Posterior cingulate gyrus (tissue), 11 donors: Measurements from ENCODE around the gene C1QTNF7.

ENCODE experiments used
- DNase-seq, 10 donors: peaks; one replicate each; pipeline versions ENCODE4 v3.0.0 to v3.0.0-alpha.2; 2020 to 2021; ENCODE audit warnings: mixed read lengths in 3 of 10
- intact Hi-C: fragments of 100-400 bp; cut with DNase I; formaldehyde crosslinking; loops from one replicate; pipeline ENCODE4 v1.15.1; 2023

C1QTNF7 gene

DNA sequence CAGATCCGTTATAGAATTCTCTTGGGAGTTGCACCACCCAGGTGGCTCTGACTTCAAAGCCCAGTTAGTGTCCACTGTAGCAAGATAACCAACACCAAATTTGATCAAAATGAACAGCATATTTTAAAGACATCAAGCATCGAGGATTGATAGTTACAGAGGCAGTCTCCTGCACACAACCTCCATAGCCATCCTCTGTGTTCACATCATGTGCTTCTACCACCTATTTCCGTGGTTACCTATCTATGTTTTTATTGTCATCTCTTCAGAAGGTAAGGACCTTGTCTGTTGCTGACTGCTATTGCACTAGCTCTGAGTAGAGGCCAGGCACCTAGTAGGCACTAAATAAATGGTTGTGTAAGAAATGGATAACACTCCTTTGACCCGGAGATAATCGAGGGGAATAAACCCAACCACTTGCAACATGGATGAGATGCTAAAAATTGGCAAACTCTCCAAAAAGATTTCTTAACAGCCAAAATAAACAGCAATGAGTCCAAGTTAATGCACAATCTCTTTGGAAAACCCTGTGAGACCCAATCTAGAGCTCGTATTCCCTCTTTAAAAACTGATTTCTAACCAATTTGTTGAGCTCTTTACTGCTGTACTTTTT, 14.7 kb upstream of the C1QTNF7 start:
- intact Hi-C loops: no loop called here
- no peak for DNase-seq

DNA sequence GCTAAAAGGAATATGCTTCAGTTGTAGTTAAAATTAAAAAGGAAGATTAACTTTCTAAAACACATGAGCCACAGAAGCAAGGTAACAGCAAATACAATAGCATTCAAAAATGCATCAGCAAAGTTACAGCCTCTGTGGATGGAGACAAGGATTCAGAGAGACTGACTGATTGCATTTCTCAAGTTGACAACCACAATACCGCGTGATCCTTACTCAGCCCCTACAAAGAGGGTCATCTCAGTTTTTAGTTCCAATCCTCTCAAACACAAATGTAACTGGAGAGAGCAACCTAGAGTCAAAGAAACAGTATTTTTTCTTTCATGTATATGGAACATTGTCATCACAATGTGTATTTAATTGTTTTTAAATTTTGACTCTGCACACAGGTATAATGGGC, 14.2 kb upstream of the C1QTNF7 start:
- intact Hi-C loops: no loop called here
- DNase-seq: no peak

DNA sequence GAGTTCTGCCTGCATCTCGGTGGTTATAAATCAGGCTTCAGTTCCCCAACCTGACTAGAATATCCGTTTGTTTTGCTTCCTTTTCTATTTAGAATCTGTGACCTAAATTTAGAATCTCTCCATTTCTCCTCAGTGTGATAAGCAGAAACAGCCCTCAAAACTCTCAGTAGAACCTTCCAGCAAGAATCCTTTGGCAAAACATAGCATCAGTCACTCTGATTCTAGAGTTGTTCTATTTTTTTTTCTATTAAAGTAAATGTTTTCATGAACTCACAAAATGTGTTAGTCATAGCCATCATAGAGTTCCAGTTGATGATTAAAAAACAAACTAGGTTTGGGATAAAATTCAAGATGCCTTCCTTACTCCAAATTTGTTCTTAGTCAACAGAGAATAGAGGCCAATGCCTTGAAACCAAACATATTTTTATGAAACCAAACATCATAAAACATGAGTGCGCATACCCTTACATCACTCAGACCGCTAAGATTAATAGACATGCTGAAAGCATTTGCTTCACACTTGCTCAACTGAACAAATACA, 13.2 kb upstream of the C1QTNF7 start:
- intact Hi-C loops: no loop called here
- DNase-seq: no peak

DNA sequence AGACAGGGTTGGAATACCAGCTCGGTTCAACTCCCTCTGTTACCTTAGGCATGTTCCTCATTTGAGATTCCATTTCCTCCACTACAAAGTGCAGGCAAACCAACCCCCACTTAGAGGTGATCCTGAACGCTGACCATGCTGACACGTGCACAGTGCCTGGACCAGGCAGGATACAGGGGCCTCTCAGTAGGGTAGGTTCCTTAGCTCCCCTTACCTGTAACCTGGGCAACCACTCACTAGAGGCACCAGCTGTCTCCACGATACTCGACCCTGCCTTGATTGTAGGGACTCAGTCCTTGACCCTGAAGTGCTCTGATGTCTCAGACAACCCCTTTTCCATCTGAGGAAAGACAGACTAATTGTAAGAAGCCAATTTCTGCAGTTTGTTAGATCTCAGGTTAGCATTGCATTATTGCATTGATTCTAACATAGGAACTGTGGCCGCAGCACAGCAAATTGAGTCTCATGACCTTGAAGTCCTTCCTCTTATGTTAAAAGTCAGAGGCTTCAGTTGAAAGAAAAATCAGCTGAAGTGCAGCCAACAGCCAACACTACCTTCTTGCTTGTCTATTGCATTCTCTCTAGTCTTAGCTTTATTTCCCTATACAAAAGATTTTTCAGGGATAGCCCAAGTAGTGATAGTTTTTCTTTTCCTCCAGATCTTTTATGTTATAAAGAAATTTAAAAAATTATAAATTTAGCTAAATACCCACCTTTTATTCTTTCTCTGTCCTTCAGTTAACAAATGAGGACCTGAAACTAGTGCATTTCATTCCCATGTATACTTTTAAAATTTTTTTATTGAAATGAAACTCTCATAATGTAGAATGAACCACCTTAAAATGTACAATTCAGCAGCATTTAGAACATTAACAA, 11.2 kb upstream of the C1QTNF7 start:
- no peak for DNase-seq
- intact Hi-C loops: no loop called here

DNA sequence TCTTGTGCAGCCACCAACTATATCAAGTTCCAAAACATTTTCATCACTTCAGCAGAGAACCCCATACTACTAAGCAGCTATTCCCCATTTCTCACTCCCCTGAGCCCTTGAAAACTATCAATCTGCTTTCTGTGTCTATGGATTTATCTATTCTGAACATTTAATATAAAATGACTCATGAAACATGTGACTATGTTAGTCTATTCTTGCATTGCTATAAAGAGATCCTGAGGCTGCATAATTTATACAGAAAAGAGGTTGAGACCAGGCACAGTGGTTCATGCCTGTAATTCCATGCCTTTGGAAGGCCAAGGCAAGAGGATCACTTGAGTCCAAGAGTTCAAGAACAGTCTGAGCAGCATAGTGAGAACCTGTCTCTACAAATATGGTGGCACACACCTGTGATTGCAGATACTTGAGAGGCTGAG, 10.6 kb upstream of the C1QTNF7 start:
- no peak for DNase-seq
- intact Hi-C loops: no loop called here

DNA sequence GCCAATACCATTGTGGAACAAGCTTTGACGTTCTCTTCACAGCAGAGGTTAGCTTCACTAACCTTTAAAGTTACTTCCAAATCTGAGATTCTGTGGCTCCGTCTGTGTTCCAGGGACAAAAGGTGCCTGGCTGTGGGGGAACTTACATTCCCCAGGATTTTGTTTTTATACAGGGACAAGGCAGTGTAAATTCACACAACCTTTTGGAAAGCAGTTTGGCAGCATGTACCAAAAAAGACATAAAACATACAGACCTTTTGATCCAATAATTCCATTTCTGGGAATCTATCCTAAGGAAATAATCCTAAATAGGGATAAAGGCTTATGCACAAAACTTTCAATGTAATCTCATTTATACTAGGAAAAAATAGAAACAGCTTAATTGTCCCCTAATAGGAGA, 8.9 kb upstream of the C1QTNF7 start:
- intact Hi-C loops: no loop called here
- DNase-seq: no peak

DNA sequence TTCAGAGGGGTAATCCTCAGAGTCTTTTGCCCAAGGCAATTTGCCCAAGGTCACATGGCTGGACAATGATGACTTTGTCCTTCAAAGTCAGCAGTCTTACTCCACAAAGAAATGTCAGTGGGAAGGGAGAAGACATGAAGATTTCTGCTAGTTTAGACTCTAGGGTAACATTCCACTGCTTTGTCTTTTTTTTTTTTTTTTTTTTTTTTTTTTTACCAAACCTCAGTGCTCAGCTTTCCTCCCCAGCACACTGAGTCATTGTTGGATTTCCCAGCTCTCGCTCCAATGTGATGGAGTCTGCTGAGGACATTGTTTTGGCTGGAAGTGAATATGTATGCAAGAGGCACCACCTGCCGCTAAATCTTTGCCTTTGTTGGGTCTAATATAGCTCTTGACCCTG, 7.2 kb upstream of the C1QTNF7 start:
- no peak for DNase-seq
- intact Hi-C loops: no loop called here

DNA sequence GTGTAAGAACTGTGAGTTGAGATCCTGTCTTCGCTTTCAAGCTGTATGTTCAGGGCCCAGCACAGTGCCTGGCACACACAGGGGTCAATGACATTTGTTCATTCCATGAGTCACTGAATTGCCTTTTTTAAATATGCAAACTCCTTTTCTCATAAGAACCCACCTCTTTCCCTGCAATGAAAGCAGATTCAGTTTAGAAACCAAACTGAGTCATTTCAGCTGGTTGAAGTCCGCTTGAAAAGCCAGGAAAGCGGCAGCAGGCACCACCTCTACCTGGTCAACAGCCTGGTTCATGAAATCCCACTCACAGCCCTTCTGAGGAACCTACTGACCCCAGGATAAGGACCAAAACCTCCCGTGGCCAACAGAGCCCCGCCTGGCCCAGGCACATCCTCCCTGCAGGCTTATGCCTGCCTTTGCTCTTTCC, 4.5 kb upstream of the C1QTNF7 start:
- no peak for DNase-seq
- intact Hi-C loops: no loop called here

DNA sequence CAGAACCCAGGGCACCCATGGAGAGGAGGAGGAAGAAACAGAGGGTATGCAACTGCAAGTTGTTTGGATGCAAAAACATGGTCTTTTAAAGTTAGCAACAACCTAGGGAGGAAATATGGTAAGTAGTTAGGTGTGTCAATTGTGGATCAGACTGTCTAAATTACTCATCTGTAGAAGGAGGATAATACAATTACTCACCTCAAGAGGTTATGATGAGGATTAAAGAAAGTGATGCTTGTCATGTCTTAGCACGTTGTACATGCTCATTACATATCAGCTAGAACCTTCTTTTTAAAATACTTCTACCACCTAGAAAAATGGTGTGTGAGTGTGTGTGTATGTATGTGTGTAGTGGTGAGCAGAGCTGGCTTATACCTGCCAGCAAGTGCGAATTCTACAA, 2.3 kb upstream of the C1QTNF7 start:
- intact Hi-C loops: no loop called here

DNA sequence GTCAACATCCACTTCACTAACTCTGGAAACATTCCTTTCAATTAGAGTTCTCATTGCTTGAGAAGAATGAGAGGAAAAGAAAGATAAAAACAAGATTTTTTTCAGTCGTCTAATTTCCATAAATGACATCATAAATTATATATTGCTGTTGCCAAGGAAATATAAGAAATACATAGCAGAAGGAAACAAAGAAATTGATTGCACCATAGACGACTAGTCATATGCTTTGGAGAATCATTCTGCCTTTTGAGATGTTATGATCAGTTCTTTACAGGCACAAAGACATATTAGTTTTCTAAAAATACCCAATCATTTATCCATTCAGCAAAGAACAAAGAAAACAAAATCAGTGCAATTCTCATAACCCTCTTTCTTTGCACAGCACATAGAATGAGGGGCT, 672 bp upstream of the C1QTNF7 start:
- DNase-seq: no peak
- intact Hi-C loops: no loop called here

More for the DNA sequence above, 2.3 kb upstream of the C1QTNF7 start:
- no peak for DNase-seq

DNA sequence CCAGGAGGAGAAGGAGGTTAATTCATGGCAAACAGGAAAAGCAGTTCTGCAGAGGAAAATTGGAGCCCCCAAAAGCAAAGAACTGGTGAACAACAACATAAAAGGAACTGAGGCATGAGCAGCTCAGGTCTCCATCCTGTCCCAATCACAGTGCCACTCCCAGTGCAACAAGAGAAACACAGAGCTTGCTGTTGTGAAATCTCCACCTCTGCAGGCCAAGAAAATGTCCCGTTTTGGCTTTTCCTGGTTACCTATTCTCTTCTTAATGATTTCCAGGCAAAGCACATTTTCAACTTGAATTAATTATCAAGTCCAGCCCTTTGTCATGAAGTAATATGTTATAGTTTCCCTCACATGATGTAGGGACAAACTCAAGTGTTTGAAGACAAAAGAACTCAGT, 778 bp downstream of the C1QTNF7 start:
- DNase-seq: no peak
- intact Hi-C loops: no loop called here

DNA sequence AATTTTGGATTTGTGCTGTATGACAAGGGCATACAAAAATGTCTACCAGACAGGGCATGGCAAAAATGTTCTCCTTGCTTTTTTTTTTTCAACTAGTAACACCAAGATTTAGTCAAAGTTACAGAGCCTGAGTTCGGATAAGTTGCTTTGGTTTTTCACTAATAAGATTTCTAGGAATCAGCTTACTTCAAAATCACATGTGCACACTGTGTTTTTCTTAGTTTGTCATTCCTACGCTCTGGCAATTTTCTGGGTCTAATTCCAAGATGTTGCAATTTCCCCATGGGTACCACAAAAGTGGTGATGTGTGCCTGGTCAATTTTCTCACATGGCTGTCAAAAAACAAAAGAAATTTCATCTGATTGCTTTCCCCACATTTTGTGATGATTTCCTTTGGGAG, 6.3 kb downstream of the C1QTNF7 start:
- intact Hi-C loops: no loop called here
- no peak for DNase-seq

DNA sequence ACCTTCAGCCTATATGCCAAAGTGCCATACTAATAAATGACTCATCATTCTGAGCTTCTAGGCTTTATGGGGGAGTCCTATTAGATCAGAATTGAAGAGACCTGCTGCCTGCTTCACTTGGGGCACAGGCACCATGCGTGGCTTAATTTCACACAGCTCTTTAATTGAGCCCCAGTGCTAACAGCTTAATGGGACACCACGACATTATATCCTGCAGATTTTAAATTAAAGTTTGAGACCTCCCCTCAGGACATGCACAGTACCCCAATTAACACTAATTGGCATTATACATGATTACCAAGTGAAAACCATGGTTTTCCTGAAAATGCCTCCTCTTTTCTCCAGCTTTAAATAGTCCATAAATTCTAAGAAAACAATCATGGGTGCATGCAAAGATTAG, 6.8 kb downstream of the C1QTNF7 start:
- no peak for DNase-seq
- intact Hi-C loops: no loop called here

DNA sequence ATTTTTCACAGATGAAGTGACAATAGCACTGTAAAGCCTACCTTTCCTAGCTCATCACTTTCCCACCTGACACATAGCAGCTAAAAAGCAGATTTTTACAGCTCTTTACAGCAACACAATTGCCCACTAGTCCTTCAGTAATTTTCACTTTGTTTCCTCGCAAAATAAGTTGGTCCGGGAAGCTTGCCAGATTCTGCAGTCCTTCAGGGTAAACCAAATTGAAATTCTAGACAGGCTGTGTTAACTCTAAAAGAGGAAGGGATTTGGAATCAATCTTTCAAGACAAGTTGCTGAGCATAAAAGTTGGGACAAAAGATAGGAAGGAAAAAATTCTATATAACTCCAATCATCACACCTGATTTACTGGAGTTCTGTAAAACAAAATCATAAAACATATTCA, 8.7 kb downstream of the C1QTNF7 start:
- peak in 4 of 10 donors; percentile 17 to 43 (median 20) for DNase-seq
- intact Hi-C loops: no loop called here

DNA sequence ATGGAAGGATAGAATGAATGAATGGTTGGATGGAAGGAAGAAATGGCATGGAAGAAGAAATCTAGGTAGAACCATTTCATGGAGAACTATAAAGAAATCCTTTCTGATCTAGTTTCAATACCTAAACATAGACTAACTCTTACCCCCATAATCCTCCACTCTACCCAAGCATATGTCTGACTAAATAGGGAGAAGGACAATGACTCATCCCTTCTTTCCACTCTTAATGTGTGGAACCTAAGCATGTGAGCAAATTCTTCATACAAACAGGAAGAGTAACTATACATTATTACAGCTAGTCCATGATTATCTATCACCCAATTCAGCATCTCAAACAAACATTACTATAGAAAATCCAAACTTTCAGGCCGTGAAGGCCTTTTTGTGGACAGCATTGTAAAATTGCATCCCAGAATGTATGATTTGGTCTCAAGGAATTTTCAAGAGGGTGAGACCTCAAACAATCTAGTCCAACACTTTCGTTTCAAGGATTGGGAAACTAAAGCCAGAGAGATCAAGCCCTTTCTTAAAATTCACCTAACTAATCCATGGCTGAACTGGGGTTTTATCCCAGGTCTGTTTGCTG, 11.2 kb downstream of the C1QTNF7 start:
- no peak for DNase-seq
- intact Hi-C loops: no loop called here

DNA sequence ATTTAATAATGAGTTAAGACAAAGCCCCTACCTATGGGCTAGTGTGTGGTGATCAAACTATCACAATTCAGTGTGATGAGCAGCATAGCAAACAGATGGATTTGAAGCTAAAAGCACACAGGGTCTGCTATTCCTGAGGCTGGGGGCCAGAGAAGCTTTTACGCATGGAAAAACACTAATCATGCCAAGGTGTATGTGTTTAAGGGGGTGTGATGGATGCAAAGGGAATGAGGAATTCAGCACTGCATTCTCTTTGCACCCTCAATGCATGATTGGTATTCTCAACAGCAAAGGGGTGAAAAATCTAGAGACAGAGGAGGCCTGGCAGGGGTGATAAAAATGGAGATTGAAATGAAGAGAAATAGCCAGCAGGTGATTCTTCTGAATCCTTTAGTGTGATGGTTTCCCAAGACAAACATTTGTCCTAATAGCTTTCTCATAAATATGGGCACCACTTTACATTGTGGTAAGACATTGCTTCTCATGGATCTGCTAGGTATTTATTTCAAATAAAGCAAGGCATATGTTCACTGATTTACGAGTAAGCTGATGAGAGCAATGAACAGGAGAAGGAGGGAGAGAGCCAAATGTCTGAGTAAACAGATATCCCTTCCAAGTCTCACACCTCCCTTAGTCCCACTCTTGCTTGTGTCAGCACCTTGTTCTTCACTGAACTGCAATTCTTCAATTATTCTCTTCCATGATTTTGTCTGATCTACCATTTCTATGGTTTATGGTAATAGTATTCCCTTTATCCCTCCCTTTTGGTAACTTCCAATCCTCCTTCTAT, 15.7 kb downstream of the C1QTNF7 start:
- no peak for DNase-seq
- intact Hi-C loops: no loop called here

DNA sequence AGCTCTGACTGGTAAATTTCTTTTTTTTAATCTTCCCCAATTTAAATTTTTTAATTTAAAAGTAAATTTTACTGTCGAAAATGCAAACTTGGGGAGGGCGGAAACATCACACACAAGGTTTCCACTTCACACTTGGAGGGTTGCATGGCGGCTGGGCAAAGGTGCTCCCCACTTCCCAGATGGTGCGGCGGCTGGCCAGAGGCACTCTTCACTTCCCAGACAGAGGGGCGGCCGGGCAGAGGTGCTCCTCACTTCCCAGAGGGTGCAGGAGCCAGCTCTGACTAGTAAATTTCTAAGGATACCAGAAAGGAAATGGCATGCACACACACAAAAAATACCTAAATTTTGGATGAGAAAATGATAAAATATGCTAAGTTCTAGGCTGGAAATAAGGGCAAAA, 16.4 kb downstream of the C1QTNF7 start:
- intact Hi-C loops: no loop called here
- DNase-seq: peak in 2 of 10 donors; percentile 57 to 81

DNA sequence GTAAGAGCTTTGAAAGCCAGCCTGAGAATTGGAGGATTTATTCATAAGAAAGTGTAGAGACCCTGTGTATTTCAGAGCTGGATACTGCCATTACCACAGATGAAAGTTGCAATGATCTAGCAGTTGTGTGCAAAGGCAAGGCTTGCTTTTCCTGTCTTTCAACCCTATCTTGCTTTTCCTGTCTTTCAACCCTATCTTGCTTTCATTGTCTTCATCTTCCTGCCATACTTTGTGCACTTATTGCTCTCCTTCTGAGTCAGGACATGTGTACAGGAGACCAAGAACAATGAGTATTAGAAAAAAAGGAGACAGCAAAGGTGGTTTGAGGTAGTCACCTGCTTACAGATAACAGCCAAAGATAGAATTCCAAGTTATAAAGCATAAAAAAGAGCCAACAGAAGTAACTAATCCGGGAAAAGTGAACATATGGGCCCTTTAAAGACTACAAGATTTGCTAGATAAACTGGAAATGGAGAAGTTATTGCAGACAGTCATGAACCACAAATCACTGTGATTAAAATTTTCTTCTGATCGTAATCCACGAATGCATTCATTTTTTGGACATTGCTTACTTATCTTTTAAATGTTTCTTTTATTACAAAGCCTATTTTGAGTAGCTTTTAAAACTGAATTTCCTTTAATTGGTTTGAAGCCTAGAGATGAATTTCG, 17.2 kb downstream of the C1QTNF7 start:
- intact Hi-C loops: no loop called here
- DNase-seq: no peak

DNA sequence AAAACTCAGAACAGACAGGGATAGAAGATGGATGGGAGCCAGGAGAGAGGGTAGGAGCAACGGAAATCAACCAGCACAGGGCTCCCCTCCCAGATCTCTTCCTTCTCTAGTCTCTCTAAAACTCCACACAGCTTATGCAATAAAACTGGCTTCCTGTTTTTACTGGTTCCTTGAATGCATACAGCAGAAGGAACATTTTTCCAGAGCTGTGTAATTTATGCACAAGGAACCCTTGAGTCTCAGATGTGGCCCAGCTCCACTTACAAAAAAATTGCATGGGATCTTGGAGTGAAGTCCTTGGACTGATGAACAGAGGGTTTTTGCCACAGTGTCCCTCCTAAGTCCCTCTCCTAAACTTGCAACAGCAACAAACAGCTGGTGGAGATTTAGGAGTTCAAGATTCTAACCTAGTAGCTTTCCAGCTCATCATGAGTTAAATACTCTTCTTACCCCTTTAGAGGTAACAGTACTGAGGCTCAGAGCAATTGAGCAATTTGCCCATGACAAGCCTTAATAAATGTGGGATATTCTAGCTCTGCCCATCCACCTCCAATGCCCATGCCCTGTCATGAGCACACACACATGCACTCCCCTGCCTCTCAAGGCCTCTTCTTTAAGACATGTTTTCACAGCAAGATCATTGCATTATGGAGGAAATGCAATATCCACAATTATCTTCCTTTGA, 23.5 kb downstream of the C1QTNF7 start:
- no peak for DNase-seq

More for the DNA sequence above, 23.5 kb downstream of the C1QTNF7 start:
- intact Hi-C loops: loop anchor here (10.0 kb wide), 1 partner anchor 1797 kb away; no protein-coding TSS in a partner anchor
